Astrocyte (in vitro differentiated cells and primary cell): Measurements from ENCODE around the gene PCNP. TPM values are rescaled to one million over a fixed set of nuclear protein-coding genes. Genes with fewer than 3 reads are reported as not detected.
"Not testable (repeated sequence)": the region's sequence is repeated elsewhere in the genome, so short reads cannot be mapped to it uniquely, and the experiment has no call there.

ENCODE experiments used
- DNase-seq: peaks from one replicate; pipeline ENCODE4 v3.0.0-alpha.2; 2010; ENCODE audit warnings: low read depth
- FAIRE-seq: peaks from 2 replicates; lab custom pipeline; 2011; peaks lifted over from hg19 to GRCh38; lab: Jason Lieb, UNC
- H2AFZ ChIP-seq: 2 replicates; pipeline ENCODE4 v1.6.0; 2012; ENCODE audit warnings: low read depth, low read length, inconsistent platforms
- H3K27ac ChIP-seq: 2 replicates; pipeline ENCODE4 v1.5.1; 2011; ENCODE audit warnings: low read depth, low read length, inconsistent platforms
- H3K27me3 ChIP-seq: 2 replicates; pipeline ENCODE4 v1.6.0; 2011; ENCODE audit warnings: low read length, inconsistent platforms; ENCODE audit not compliant: insufficient read depth
- H3K36me3 ChIP-seq: 2 replicates; pipeline ENCODE4 v1.5.1; 2011; ENCODE audit warnings: low read length, inconsistent platforms; ENCODE audit not compliant: insufficient read depth
- H3K4me1 ChIP-seq: 2 replicates; pipeline ENCODE4 v1.5.1; 2011; ENCODE audit warnings: low read length, inconsistent platforms; ENCODE audit not compliant: insufficient read depth
- H3K4me2 ChIP-seq: 2 replicates; pipeline ENCODE4 v1.6.0; 2012; ENCODE audit warnings: low read length, inconsistent platforms
- H3K4me3 ChIP-seq: 2 replicates; pipeline ENCODE4 v1.5.1; 2011; ENCODE audit warnings: low read depth, mild to moderate bottlenecking, low read length, inconsistent platforms; ENCODE audit not compliant: insufficient read depth
- H3K79me2 ChIP-seq: 2 replicates; pipeline ENCODE4 v1.6.0; 2012; ENCODE audit warnings: mild to moderate bottlenecking, low read length, inconsistent platforms; ENCODE audit not compliant: insufficient read depth
- H3K9ac ChIP-seq: 2 replicates; pipeline ENCODE4 v1.6.0; 2012; ENCODE audit warnings: mild to moderate bottlenecking, low read length, inconsistent platforms
- H3K9me3 ChIP-seq: 2 replicates; pipeline ENCODE4 v1.5.1; 2012; ENCODE audit warnings: low read depth, mild to moderate bottlenecking, low read length, inconsistent platforms; ENCODE audit not compliant: insufficient read depth
- H4K20me1 ChIP-seq: 2 replicates; pipeline ENCODE4 v1.6.0; 2012; ENCODE audit warnings: low read length, inconsistent platforms; ENCODE audit not compliant: insufficient read depth
- H3K27ac Mint-ChIP-seq: one replicate; pipeline ENCODE4 v1.8.0; 2021; ENCODE audit warnings: mild to moderate bottlenecking, mixed read lengths; ENCODE audit not compliant: unreplicated experiment
- H3K27me3 Mint-ChIP-seq: one replicate; pipeline ENCODE4 v1.8.0; 2021; ENCODE audit warnings: low read depth, mixed read lengths; ENCODE audit not compliant: unreplicated experiment
- H3K36me3 Mint-ChIP-seq: one replicate; pipeline ENCODE4 v1.8.0; 2021; ENCODE audit warnings: low read depth, mixed read lengths; ENCODE audit not compliant: unreplicated experiment
- H3K4me1 Mint-ChIP-seq: one replicate; pipeline ENCODE4 v1.8.0; 2021; ENCODE audit warnings: low read depth, mixed read lengths; ENCODE audit not compliant: unreplicated experiment
- H3K4me3 Mint-ChIP-seq: one replicate; pipeline ENCODE4 v1.8.0; 2021; ENCODE audit warnings: mild to moderate bottlenecking, moderate library complexity, mixed read lengths; ENCODE audit not compliant: unreplicated experiment
- H3K9me3 Mint-ChIP-seq: one replicate; pipeline ENCODE4 v1.8.0; 2021; ENCODE audit warnings: mild to moderate bottlenecking, mixed read lengths; ENCODE audit not compliant: unreplicated experiment
- CTCF ChIP-seq: IDR thresholded peaks from 2 replicates; pipeline ENCODE4 v1.5.1; 2011; ENCODE audit warnings: low read depth, mild to moderate bottlenecking, inconsistent platforms, low read length, moderate library complexity; ENCODE audit not compliant: insufficient read depth
- EZH2 ChIP-seq: IDR thresholded peaks from 2 replicates; pipeline ENCODE4 v1.6.1; 2012; ENCODE audit warnings: mild to moderate bottlenecking, low read length, inconsistent platforms; ENCODE audit not compliant: insufficient read depth
- total RNA-seq: library from RNA; stranded (reverse); gene quantifications from 2 replicates; pipeline ENCODE4 v1.2.1, GENCODE V29; 2021

Gene PCNP
- total RNA-seq, 1 donor from 2014 or later, result 151 TPM

- H3K4me2 ChIP-seq, result no peak overlapping the region
- no peak overlapping the region for H3K4me3 ChIP-seq
- H3K4me1 ChIP-seq, result no peaks in the 10 kb centered on the region
- FAIRE-seq, result no peak
- DNase-seq, result no peak
- no peak overlapping the region for H2AFZ ChIP-seq
- no peak overlapping the region for H3K9ac ChIP-seq
- peaks cover 9% of the 10 kb centered on the region for H3K27me3 Mint-ChIP-seq
- H3K9me3 ChIP-seq, result no peaks in the 10 kb centered on the region
- no peak overlapping the region for H3K27ac Mint-ChIP-seq
- TF ChIP-seq EZH2 (no peak), CTCF (no peak)
- no peak overlapping the region for H3K27ac ChIP-seq
- no peaks in the 10 kb centered on the region for H4K20me1 ChIP-seq
- H3K4me3 Mint-ChIP-seq, result no peak overlapping the region
- no peaks in the 10 kb centered on the region for H3K4me1 Mint-ChIP-seq
- H3K9me3 Mint-ChIP-seq, result peaks cover 6% of the 10 kb centered on the region
- H3K79me2 ChIP-seq, result no peaks in the 10 kb centered on the region
- no peaks in the 10 kb centered on the region for H3K36me3 ChIP-seq
- H3K36me3 Mint-ChIP-seq, result no peaks in the 10 kb centered on the region
- H3K27me3 ChIP-seq, result no peaks in the 10 kb centered on the region
Observed at GRCh38 chr3:101544161-101544850, 29.7 kb upstream of the PCNP start.

- no peaks in the 10 kb centered on the region for H3K36me3 ChIP-seq
- Mint-ChIP-seq H3K27me3 (peaks cover 3% of the 10 kb centered on the region), H3K36me3 (no peaks in the 10 kb centered on the region), H3K27ac (no peak overlapping the region), H3K4me1 (no peaks in the 10 kb centered on the region), H3K9me3 (peaks cover 3% of the 10 kb centered on the region), H3K4me3 (no peak overlapping the region)
- H3K4me3 ChIP-seq, result no peak overlapping the region
- DNase-seq, result no peak
- no peaks in the 10 kb centered on the region for H4K20me1 ChIP-seq
- H2AFZ ChIP-seq, result no peak overlapping the region
- no peaks in the 10 kb centered on the region for H3K4me1 ChIP-seq
- TF ChIP-seq EZH2 (no peak), CTCF (no peak)
- H3K9ac ChIP-seq, result no peak overlapping the region
- H3K79me2 ChIP-seq, result no peaks in the 10 kb centered on the region
- no peaks in the 10 kb centered on the region for H3K27me3 ChIP-seq
- no peak for FAIRE-seq
- no peaks in the 10 kb centered on the region for H3K9me3 ChIP-seq
- H3K27ac ChIP-seq, result no peak overlapping the region
- no peak overlapping the region for H3K4me2 ChIP-seq
Observed at GRCh38 chr3:101548527-101549105, 25.4 kb upstream of the PCNP start.

- Mint-ChIP-seq H3K4me1 (no peaks in the 10 kb centered on the region), H3K27ac (no peak overlapping the region), H3K9me3 (peaks cover 3% of the 10 kb centered on the region), H3K36me3 (no peaks in the 10 kb centered on the region), H3K27me3 (peaks cover 3% of the 10 kb centered on the region), H3K4me3 (no peak overlapping the region)
- Histone ChIP-seq H3K4me1 (no peaks in the 10 kb centered on the region), H4K20me1 (no peaks in the 10 kb centered on the region), H3K27me3 (no peaks in the 10 kb centered on the region), H3K4me2 (no peak overlapping the region), H3K9ac (no peak overlapping the region), H3K79me2 (no peaks in the 10 kb centered on the region), H2AFZ (no peak overlapping the region), H3K9me3 (no peaks in the 10 kb centered on the region), H3K27ac (no peak overlapping the region), H3K36me3 (no peaks in the 10 kb centered on the region), H3K4me3 (no peak overlapping the region)
- FAIRE-seq (no peak), DNase-seq (no peak)
- TF ChIP-seq EZH2, result no peak
- TF ChIP-seq CTCF, result no peak
Observed at GRCh38 chr3:101549473-101549872, 24.5 kb upstream of the PCNP start.

- FAIRE-seq, result not testable (repeated sequence)
Observed at GRCh38 chr3:101551359-101552081, 22.5 kb upstream of the PCNP start.

More at GRCh38 chr3:101551359-101552081, 22.5 kb upstream of the PCNP start:
- H3K4me3 ChIP-seq, H3K27me3 Mint-ChIP-seq, H3K4me1 ChIP-seq, H3K27ac ChIP-seq, DNase-seq, H3K27me3 ChIP-seq, H4K20me1 ChIP-seq, H3K4me3 Mint-ChIP-seq, H3K9me3 Mint-ChIP-seq, H3K4me1 Mint-ChIP-seq, H3K27ac Mint-ChIP-seq, H2AFZ ChIP-seq, H3K9ac ChIP-seq, H3K36me3 ChIP-seq, H3K79me2 ChIP-seq, H3K9me3 ChIP-seq, H3K4me2 ChIP-seq, H3K36me3 Mint-ChIP-seq: not testable (repeated sequence)
